Fibroblast of mammary gland (primary cell): ENCODE data around the gene GNB3.

ENCODE experiments used
- DNase-seq: peaks from one replicate; pipeline ENCODE4 v3.0.0-alpha.2; 2010; ENCODE audit warnings: low read depth
- H3K4me3 ChIP-seq: 2 replicates; pipeline ENCODE4 v1.5.1; 2011; ENCODE audit warnings: low read depth, mild to moderate bottlenecking, low read length, moderate library complexity; ENCODE audit not compliant: control insufficient read depth
- CTCF ChIP-seq: conservative IDR thresholded peaks from 2 replicates; pipeline ENCODE4 v1.5.1; 2011; ENCODE audit warnings: low read depth, low read length, inconsistent platforms; ENCODE audit not compliant: control insufficient read depth, insufficient read depth

The GNB3 gene

GRCh38 chr12:6830286-6830890, 10.3 kb upstream of the GNB3 start:
- TF ChIP-seq CTCF = no peak
- peak overlapping the region; percentile 90 for H3K4me3 ChIP-seq
- no peak for DNase-seq

GRCh38 chr12:6830999-6831398, 9.7 kb upstream of the GNB3 start:
- TF ChIP-seq CTCF = no peak
- no peak overlapping the region for H3K4me3 ChIP-seq
- DNase-seq = no peak

GRCh38 chr12:6831450-6831995, 9.2 kb upstream of the GNB3 start:
- TF ChIP-seq CTCF = no peak
- H3K4me3 ChIP-seq = no peak overlapping the region
- DNase-seq = no peak

- no peak for TF ChIP-seq CTCF
- DNase-seq = no peak
- no peak overlapping the region for H3K4me3 ChIP-seq
Observed at GRCh38 chr12:6832125-6832524, 8.6 kb upstream of the GNB3 start.

GRCh38 chr12:6833189-6833890, 7.4 kb upstream of the GNB3 start:
- DNase-seq = no peak
- H3K4me3 ChIP-seq = no peak overlapping the region
- TF ChIP-seq CTCF = no peak

GRCh38 chr12:6834254-6834653, 6.5 kb upstream of the GNB3 start:
- no peak overlapping the region for H3K4me3 ChIP-seq
- no peak for TF ChIP-seq CTCF

GRCh38 chr12:6834873-6835272, 5.9 kb upstream of the GNB3 start:
- no peak for TF ChIP-seq CTCF
- no peak overlapping the region for H3K4me3 ChIP-seq
- DNase-seq = no peak

More at GRCh38 chr12:6834254-6834653, 6.5 kb upstream of the GNB3 start:
- DNase-seq = no peak
